K562 (cell line): ENCODE data around the gene PPIH. TPM values are rescaled to one million over a fixed set of nuclear protein-coding genes. Genes with fewer than 3 reads are reported as not detected.

ENCODE experiments used
- ARID3A ChIP-seq: IDR thresholded peaks from 2 replicates; pipeline ENCODE4 v1.6.1; 2012; ENCODE audit warnings: low read depth, low read length, improper control_type of control experiment, borderline replicate concordance
- ARID3B ChIP-seq: fragments of 250-450 bp; sonication (Bioruptor Pico); IDR thresholded peaks from 2 replicates; pipeline ENCODE4 v1.4.0; 2020; ENCODE audit warnings: borderline replicate concordance
- DIDO1 ChIP-seq: fragments of 450-650 bp; IDR thresholded peaks from 2 replicates; pipeline ENCODE4 v1.6.1; 2016; ENCODE audit warnings: low read depth, missing biosample characterization, missing genetic modification characterization
- MAZ ChIP-seq, 2 experiments: fragments of 450-650 bp in 1 of 2; sonication (generic) in 1 of 2; formaldehyde crosslinking; IDR thresholded peaks in 1 of 2; conservative IDR thresholded peaks in 1 of 2; 2 replicates each; pipeline versions ENCODE4 v1.4.0 to v1.5.0; 2020; ENCODE audit warnings: mild to moderate bottlenecking in 1 of 2, missing genetic modification reagents in 1 of 2
- TFE3 ChIP-seq: fragments of 450-650 bp; formaldehyde crosslinking; IDR thresholded peaks from 2 replicates; pipeline ENCODE4 v1.4.0; 2020; ENCODE audit warnings: mild to moderate bottlenecking, mixed read lengths
- THRB ChIP-seq: fragments of 450-650 bp; formaldehyde crosslinking; conservative IDR thresholded peaks from 2 replicates; pipeline ENCODE4 v1.4.0; 2022; ENCODE audit warnings: mild to moderate bottlenecking, missing genetic modification characterization
- ZBTB43 ChIP-seq: sonication (generic); formaldehyde crosslinking; IDR thresholded peaks from 2 replicates; pipeline ENCODE4 v1.8.0; 2023; ENCODE audit warnings: mild to moderate bottlenecking, missing genetic modification reagents
- ZFP36 ChIP-seq: fragments of 150-350 bp; IDR thresholded peaks from 2 replicates; pipeline ENCODE4 v1.6.1; 2018; ENCODE audit warnings: low read length, low read depth; ENCODE audit not compliant: partially characterized antibody
- ZNF277 ChIP-seq: fragments of 250-450 bp; sonication (Bioruptor Pico); IDR thresholded peaks from 2 replicates; pipeline ENCODE4 v1.8.0; 2022; ENCODE audit warnings: inconsistent platforms, mild to moderate bottlenecking, moderate library complexity, borderline replicate concordance
- ZNF280B ChIP-seq: fragments of 250-450 bp; sonication (Bioruptor Pico); IDR thresholded peaks from 2 replicates; pipeline ENCODE4 v1.5.1; 2021; ENCODE audit warnings: mild to moderate bottlenecking
- ZNF740 ChIP-seq, 3 experiments: fragments of 200-800 bp in 1 of 3; sonication (Bioruptor generic) in 1 of 3; sonication (generic) in 1 of 3; formaldehyde crosslinking in 1 of 3; IDR thresholded peaks; 2 replicates each; pipeline versions ENCODE4 v1.6.1 to v1.8.0; 2016 to 2022; ENCODE audit warnings: mild to moderate bottlenecking in 2 of 3, missing compliant biosample characterization in 2 of 3, missing genetic modification characterization in 2 of 3, missing genetic modification reagents in 1 of 3
- ZNF780A ChIP-seq: fragments of 250-450 bp; sonication (Bioruptor Pico); IDR thresholded peaks from 2 replicates; pipeline ENCODE4 v1.5.0; 2021; ENCODE audit warnings: mild to moderate bottlenecking
- polyA plus RNA-seq, 8 experiments: library from polyadenylated mRNA; depleted of rRNA in 4 of 8; stranded (reverse) in 5 of 8; unstranded in 3 of 8; fragments of >200 nt; fragmentation: Nextera tagmentation in 2 of 8; fragmentation: Illumina TruSeq in 1 of 8; extraction: Ambion mirVana in 2 of 8; extraction: Trizol in 1 of 8; gene quantifications; 2 replicates each; pipeline versions ENCODE4 v1.2.1 to v1.2.3, GENCODE V29; 2011 to 2014; ENCODE audit warnings: inconsistent platforms in 1 of 8, missing spikeins in 1 of 8
- total RNA-seq, 7 experiments: library from RNA; depleted of rRNA in 6 of 7; stranded (reverse); fragments of >200 nt in 6 of 7; fragmentation: Illumina TruSeq in 2 of 7; extraction: Trizol in 2 of 7; gene quantifications; 2 replicates each; pipeline versions ENCODE4 v1.2.1 to v1.2.3, GENCODE V29; 2011 to 2021; ENCODE audit warnings: low replicate concordance in 1 of 7

PPIH gene
- total and polyA plus RNA-seq, 9 of the 15 experiments (the other 6 are each of a cell fraction or from before 2014, with no cell fraction given), result 197 to 470 (median 277) TPM

GRCh38 chr1:42681741-42682483 is 23.7 kb downstream of the PPIH start, which contains the start of gene YBX1 (continued):
- peak; percentile 21; the same call in 1 of the 2 replicates for TF ChIP-seq THRB (CRISPR knock-in tag)
- no peak for TF ChIP-seq ZBTB43 (CRISPR knock-in tag)
- TF ChIP-seq TFE3, result 0 out of 2 replicates have a peak, but pooled peaks have one; percentile 9
- no peak for TF ChIP-seq ZNF280B (CRISPR knock-in tag)
- TF ChIP-seq ZNF740 (CRISPR knock-in tag; IDR thresholded peaks at IDR 0.05), result no peak; the same call in 1 of the 2 replicates
- TF ChIP-seq ZNF740 (tag; IDR thresholded peaks at IDR 0.05), result no peak
- TF ChIP-seq ARID3A, result no peak
- no peak for TF ChIP-seq ZNF277 (CRISPR knock-in tag)
- no peak for TF ChIP-seq ZNF780A (CRISPR knock-in tag)
- TF ChIP-seq MAZ (CRISPR knock-in tag; conservative IDR thresholded peaks at IDR 0.05 in 1 of 2, IDR thresholded peaks at IDR 0.05 in 1 of 2), result peak; percentile 63 to 91; a peak in 3 of 4 replicates
- peak; percentile 64; the same call in 1 of the 2 replicates for TF ChIP-seq DIDO1 (tag)
- no peak for TF ChIP-seq ARID3B (CRISPR knock-in tag)
- TF ChIP-seq ZFP36, result no peak
